ENCODE results near the gene FCGR2B. TPM values are rescaled to one million over a fixed set of nuclear protein-coding genes. Genes with fewer than 3 reads are reported as not detected.

The FCGR2B gene
- total RNA-seq, 4 donors from 2014 or later: 4.8 to 9.4 (median 5.8) TPM

GRCh38 chr1:161706113-161706481 is 43.2 kb downstream of the FCGR2B start:
- no peaks in the 10 kb centered on the region for H3K36me3 ChIP-seq
- no peaks in the 10 kb centered on the region for H3K9me3 ChIP-seq
- H3K4me1 ChIP-seq: no peaks in the 10 kb centered on the region
- DNase-seq: no peak
- H3K27me3 ChIP-seq: no peaks in the 10 kb centered on the region
- no peak overlapping the region for H3K4me3 ChIP-seq
- in situ Hi-C loops (cut with MboI; ENCODE audit: low sequenced_read_pairs in 4 of 4) (no loop called here), intact Hi-C loops (cut with DNase I; ENCODE audit: low total_unique reads) (no loop called here)
- H3K27ac ChIP-seq: peak overlapping the region in 2 of 4 donors; percentile 59 to 67
- no peak for ATAC-seq
- TF ChIP-seq CTCF (IDR thresholded peaks at IDR 0.05 in 4 of 5, conservative IDR thresholded peaks at IDR 0.05 in 1 of 5) (no peak), POLR2A (IDR thresholded peaks at IDR 0.05) (no peak)

GRCh38 chr1:161706482-161707347 is 43.8 kb downstream of the FCGR2B start, which contains the start of gene FCRLA:
TSS of gene FCRLA (plus strand) at chr1:161707229. CDS start at chr1:161707265, 36 bp downstream.
- DNase-seq: no peak
- H3K4me3 ChIP-seq: no peak within 1 kb of the TSS
- H3K36me3 ChIP-seq: no peaks in the 10 kb centered on the region
- TF ChIP-seq POLR2A (IDR thresholded peaks at IDR 0.05) (no peak), CTCF (IDR thresholded peaks at IDR 0.05 in 4 of 5, conservative IDR thresholded peaks at IDR 0.05 in 1 of 5) (no peak)
- H3K4me1 ChIP-seq: no peaks in the 10 kb centered on the region
- no peaks in the 10 kb centered on the region for H3K9me3 ChIP-seq
- in situ Hi-C loops (cut with MboI; ENCODE audit: low sequenced_read_pairs in 4 of 4) (no loop called here), intact Hi-C loops (cut with DNase I; ENCODE audit: low total_unique reads) (no loop called here)
- peak within 1 kb of the TSS in 3 of 4 donors; percentile 23 to 67 (median 59) for H3K27ac ChIP-seq
- ATAC-seq: peak; percentile 90 to 98
- no peaks in the 10 kb centered on the region for H3K27me3 ChIP-seq

- in situ Hi-C loops (cut with MboI; ENCODE audit: low sequenced_read_pairs in 4 of 4) (no loop called here), intact Hi-C loops (cut with DNase I; ENCODE audit: low total_unique reads) (no loop called here)
- ATAC-seq (no peak), DNase-seq (no peak)
- Histone ChIP-seq H3K27ac (peak overlapping the region in 1 of 4 donors; percentile 59), H3K27me3 (no peaks in the 10 kb centered on the region), H3K4me1 (no peaks in the 10 kb centered on the region), H3K36me3 (no peaks in the 10 kb centered on the region), H3K4me3 (no peak overlapping the region), H3K9me3 (no peaks in the 10 kb centered on the region)
- TF ChIP-seq CTCF (IDR thresholded peaks at IDR 0.05 in 4 of 5, conservative IDR thresholded peaks at IDR 0.05 in 1 of 5) (no peak), POLR2A (IDR thresholded peaks at IDR 0.05) (no peak)
Measured at GRCh38 chr1:161707503-161707902, 44.6 kb downstream of the FCGR2B start.

- Histone ChIP-seq H3K9me3 (no peaks in the 10 kb centered on the region), H3K4me1 (no peaks in the 10 kb centered on the region), H3K36me3 (no peaks in the 10 kb centered on the region), H3K27me3 (no peaks in the 10 kb centered on the region), H3K4me3 (no peak overlapping the region), H3K27ac (no peak overlapping the region)
- TF ChIP-seq CTCF (IDR thresholded peaks at IDR 0.05 in 4 of 5, conservative IDR thresholded peaks at IDR 0.05 in 1 of 5) (no peak), POLR2A (IDR thresholded peaks at IDR 0.05) (no peak)
- DNase-seq (no peak), ATAC-seq (no peak)
- in situ Hi-C loops (cut with MboI; ENCODE audit: low sequenced_read_pairs in 4 of 4): no loop called here
- intact Hi-C loops (cut with DNase I; ENCODE audit: low total_unique reads): no loop called here
Measured at GRCh38 chr1:161709373-161709772, 46.4 kb downstream of the FCGR2B start.
